ENCODE data around the gene ATP6V1C2. TPM values are rescaled to one million over a fixed set of nuclear protein-coding genes. Genes with fewer than 3 reads are reported as not detected.

ATP6V1C2 gene
- total RNA-seq, 1 experiment from 2014 or later: not detected

- DNase-seq (ENCODE audit: low read depth): no peak
Measured at GRCh38 chr2:10722252-10722825, 909 bp downstream of the ATP6V1C2 start.

DNA sequence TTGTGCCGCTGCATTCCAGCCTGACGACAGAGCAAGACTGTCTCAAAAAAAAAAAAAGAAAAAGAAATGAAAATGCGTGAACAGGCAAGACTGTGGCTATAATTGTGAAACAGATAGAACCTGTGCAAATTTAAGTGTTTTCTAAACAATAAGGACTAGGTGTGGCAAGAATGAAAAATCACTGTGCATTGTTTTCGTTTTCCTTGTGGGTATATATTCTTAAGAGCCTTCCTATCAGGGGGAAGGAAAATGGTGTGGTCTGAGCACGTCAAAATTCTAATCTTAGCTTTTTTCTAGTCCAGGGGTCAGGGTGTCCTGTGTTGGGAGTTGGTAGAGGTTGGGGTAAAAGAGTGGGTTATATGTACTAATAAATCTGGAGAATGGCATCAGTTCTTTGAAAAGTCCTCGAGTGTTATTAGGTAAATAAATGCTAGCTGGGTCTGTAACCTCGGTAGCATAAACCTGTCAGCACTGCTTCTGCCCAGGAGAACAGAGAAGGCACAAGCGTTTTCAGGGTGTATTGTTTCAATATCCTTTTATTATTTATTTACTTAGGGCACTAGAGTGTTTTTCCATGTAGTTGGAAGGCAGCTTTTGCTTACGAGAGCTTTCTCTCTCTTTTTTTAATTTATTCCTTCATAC, 11.6 kb downstream of the ATP6V1C2 start:
- no peak for DNase-seq (ENCODE audit: low read depth)

DNA sequence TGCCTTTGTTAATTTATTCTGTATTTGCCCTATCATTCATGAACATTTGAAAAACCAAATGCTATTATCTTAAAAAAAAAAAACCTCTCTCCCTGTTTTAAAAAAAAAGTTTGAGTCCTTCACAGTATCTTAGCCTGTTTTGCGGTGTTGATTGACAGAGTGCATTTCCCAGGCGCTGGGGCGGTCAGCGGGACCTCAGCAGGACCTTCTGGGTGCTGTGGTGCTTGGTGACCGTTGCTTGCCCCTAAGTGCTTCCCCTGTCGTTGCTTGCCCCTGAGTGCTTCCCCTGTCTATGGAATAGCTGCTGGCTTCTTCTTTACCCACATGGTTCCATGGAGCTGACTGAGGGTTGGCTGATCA, 12.1 kb downstream of the ATP6V1C2 start:
- no peak for DNase-seq (ENCODE audit: low read depth)

- no peak for DNase-seq (ENCODE audit: low read depth)
Measured at GRCh38 chr2:10733980-10734379, 12.6 kb downstream of the ATP6V1C2 start.

GRCh38 chr2:10738192-10738591, 16.8 kb downstream of the ATP6V1C2 start:
- no peak for DNase-seq (ENCODE audit: low read depth)

DNA sequence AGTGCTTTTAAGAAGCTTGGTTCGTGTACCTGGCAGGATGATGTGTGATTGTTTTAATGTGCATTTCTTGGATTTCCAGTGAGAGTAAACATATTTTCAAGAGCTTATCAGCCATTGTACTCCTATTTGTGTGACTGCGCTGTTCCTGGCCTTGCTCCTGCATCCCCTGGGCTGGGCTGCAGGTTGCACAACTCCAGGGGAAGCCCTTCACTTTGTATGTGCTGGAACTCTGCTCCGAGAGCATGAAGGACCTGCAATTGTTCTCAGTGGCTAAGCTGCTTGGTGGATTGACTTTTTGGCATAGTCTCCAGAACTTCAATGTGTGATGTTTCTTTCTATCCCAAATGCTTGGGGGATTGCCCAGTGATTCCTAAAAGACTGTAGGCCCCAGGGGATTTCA, 18.8 kb downstream of the ATP6V1C2 start:
- DNase-seq (ENCODE audit: low read depth): no peak

DNA sequence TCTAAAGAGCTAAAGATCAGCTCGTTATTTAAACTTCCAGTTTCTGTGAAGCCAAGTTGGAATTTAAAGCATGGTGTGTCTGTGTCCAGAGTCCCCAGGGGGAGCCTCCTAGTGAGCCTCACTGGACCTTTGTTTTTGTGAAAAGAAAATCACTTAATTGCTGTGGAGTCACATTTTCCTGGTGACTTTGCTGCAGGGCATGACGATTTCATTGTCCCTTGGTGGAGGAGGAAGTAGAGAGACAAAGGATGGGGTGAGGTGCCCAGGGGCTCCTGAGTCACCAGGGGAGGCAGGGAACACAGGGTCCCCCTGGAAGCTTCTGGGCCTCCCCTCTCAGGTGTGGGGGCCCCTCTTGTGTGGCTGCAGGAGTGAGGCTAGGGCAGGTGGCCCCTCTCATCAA, 19.7 kb downstream of the ATP6V1C2 start:
- no peak for DNase-seq (ENCODE audit: low read depth)

DNA sequence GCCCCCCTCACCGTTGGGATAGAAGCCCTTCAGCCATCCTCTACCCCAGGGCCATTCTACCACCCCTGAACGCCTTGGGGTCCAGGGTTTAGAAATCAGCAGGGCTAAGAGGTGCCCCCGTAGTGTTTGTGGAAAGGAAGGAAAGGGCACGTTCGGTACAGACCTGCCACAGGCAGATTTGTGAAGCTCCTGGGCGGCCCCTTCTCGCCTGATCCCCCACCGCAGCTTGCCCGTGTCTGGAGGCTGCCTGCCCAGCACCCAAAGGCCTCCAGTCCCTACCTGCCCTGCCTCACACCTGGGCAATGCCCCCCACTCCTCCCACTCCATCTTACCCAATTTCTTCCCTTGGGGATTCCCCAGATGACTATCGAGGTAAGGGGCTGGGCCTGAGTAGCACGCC, 21.2 kb downstream of the ATP6V1C2 start:
- no peak for DNase-seq (ENCODE audit: low read depth)

DNA sequence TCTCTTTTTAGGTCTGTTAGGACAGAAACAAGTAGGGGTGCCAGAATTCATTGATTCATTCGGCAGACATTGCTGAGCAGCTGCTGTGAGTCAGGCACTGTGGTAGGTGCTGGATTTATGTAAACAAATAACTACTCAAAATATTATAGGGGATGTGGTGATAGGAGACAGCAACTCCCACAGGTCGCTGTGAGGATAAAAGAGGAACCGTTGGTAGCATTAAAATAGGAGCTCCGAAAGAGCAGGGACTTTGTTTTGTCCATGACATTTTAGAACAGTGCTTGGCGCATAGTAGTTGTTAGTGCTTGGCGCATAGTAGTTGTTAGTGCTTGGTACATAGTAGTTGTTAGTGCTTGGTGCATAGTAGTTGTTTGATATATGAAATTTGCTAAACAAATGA, 29.2 kb downstream of the ATP6V1C2 start:
- DNase-seq (ENCODE audit: low read depth): peak; percentile 34

DNA sequence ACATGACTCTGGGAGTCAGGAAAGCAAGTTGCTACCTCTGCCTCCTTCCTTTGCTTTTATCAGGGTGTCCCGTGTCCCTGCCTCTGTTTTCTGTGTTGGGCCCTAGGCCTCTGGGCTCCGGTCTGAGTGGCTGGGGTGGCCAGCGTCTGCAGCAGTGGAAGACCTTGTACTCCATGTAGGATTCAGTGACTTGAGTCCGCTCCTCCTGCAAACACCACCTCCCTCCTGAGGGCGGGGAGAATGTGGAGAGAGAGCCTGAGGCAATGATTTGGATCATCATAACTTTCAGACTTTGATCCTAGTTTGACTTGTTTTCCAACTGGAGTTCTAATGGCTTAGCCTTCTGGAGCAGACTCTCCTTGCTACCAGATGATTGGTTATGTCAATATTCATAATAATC, 30.8 kb downstream of the ATP6V1C2 start:
- DNase-seq (ENCODE audit: low read depth): no peak

DNA sequence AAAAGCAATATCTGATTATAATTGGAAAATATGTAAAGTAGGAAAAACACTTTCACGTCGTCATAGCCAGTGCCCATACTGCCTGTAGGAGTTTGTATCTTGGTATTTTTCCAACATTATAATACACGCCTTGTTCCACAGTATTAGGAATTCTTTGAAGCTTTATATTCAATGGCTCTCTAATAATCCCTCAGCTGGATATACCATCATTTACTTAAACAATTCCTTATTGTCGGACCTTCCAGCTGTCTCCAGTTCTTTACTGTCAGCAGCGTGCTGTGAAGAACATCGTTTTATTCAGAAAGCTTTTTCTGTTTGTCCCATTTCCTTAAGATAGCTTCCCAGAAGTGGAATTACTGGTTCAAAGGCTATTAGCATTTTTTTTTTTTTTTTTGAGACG, 31.7 kb downstream of the ATP6V1C2 start:
- DNase-seq (ENCODE audit: low read depth): no peak

DNA sequence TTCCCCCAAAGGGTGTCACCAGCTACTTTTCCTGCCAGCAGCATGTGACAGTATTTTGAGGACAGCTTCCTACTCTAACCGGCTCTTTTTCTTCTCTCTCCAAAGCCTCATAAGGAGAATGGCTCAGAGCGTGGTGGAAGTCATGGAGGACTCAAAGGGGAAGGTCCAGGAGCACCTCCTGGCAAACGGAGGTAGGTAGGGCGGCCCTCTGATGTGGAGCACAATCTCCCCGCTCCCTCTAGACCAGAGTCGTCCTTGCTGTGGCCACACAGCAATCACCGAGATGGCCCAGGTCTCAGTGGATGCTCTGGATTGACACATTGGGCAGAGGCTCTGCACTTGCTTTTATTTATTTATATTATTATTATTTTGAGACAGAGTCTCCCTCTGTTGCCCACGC, 32.4 kb downstream of the ATP6V1C2 start:
- DNase-seq (ENCODE audit: low read depth): no peak

GRCh38 chr2:10755621-10756020, 34.2 kb downstream of the ATP6V1C2 start:
- no peak for DNase-seq (ENCODE audit: low read depth)

GRCh38 chr2:10757814-10758286, 36.4 kb downstream of the ATP6V1C2 start:
- DNase-seq (ENCODE audit: low read depth): no peak

- DNase-seq (ENCODE audit: low read depth): no peak
Measured at GRCh38 chr2:10759151-10759714, 37.8 kb downstream of the ATP6V1C2 start.

DNA sequence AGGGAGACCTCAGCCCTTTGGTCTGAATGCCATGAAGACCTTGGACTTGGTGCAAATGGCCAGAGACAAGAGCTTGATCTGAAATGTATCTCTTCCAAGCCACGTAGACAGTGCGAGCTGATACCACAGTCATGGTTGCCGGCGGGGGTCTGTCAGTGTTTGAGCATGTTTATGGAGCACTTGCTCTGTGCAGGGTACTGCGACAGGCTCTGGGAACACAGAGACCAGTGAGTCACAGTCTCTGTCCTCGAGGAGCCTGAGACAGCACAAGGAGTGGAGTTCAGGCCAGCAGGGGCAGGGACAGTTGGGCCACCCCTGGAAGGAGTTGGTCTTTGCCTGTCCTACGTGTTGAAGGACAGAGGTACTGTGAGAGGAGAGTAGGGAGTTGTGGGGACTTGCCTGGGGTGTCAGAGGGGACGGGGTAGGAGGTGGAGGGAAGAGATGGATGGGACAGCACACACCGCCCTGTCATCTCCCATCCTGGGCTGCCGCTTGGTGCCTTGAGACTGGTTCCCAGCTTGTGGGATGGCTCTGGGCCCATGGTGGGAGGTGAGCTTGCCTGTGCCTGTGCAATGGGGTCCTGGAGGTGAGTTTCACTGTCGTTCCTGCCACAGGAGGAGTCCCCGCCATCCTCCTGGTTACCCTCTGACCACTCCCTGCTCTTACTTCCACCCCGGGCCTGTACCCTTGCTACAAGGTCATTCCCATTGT, 39.5 kb downstream of the ATP6V1C2 start:
- DNase-seq (ENCODE audit: low read depth): no peak

DNA sequence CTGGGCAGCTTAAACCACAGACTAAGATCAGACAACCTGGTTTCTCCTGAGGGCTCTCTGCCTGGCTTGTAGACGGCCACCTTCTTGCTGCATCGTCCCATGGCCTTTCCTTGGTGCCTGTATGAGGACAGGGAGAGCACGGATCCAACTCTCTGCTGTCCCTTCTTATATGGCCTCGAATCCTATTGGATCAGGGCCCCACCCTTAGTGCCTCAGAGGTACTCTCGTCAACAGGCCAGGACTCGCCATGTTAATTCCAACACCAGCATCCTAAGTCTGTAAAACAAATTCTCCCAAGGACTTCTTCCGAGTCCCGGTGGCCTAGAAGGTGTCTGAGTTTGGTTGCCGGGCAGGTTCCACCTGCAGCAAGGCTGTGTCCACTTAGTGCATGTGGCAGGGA, 40.2 kb downstream of the ATP6V1C2 start:
- DNase-seq (ENCODE audit: low read depth): no peak

- DNase-seq (ENCODE audit: low read depth): peak; percentile 14
Measured at GRCh38 chr2:10762651-10763460, 41.4 kb downstream of the ATP6V1C2 start.

GRCh38 chr2:10763461-10763800, 42.0 kb downstream of the ATP6V1C2 start:
- DNase-seq (ENCODE audit: low read depth): no peak

DNA sequence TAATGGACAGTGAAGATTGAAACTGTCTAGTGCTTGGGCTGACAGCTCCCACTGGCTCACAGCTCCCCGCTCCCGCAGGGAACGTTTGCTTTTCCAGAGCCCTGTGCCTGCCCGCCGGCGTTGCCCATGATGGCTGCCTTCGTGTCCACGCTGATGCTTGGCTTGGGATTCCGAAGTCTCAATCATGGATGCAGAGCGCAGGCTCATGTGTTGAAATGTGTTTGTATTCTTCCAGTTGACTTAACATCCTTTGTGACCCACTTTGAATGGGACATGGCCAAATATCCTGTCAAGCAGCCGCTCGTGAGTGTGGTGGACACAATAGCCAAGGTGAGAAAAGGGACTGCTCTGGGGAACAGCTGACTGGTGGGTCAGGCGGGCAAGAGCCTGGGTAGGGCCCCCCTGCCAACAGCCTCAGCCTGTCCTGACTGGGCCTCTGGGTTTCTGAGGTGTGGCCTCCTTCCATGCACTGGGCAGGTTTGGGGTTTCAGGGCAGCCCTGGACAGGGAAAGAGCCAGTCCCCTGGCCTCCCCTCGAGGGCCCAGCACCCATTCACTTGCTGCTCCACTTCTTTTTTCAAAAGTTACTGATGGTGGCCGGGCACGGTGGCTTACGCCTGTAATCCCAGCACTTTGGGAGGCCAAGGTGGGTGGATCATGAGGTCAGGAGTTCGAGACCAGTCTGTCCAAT, 42.8 kb downstream of the ATP6V1C2 start:
- DNase-seq (ENCODE audit: low read depth): no peak

DNA sequence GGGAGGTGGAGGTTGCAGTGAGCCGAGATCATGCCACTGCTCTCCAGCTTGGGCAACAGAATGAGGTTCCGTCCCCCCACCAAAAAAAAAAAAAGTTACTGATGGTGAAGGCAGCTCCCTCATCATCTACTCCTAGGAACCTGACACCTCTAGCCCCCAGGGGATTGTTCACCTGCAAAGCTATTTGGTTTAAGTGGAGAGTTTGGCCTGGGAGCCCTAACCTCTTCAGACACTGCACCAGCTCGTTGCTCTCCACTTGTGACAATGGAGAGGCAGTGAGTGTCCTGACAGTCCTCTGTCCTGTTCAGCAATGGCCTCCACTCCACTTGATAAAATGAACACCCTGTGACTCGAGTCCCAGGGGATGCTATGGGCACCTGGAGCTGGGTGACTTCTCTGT, 43.5 kb downstream of the ATP6V1C2 start:
- no peak for DNase-seq (ENCODE audit: low read depth)
